Transverse colon (tissue), 4 donors: Measurements from ENCODE around the gene ARL6IP4.

Experiments used
- EP300 ChIP-seq: sonication (generic); formaldehyde crosslinking; IDR thresholded peaks from one replicate; pipeline ENCODE4 v1.6.1; 2017; ENCODE audit warnings: antibody characterized with exemption, low read depth
- POLR2A ChIP-seq: fragments of 450-650 bp; IDR thresholded peaks from one replicate; pipeline ENCODE4 v1.6.1; 2016; ENCODE audit warnings: antibody characterized with exemption, mild to moderate bottlenecking, moderate library complexity
- POLR2AphosphoS5 ChIP-seq, 3 donors: sonication (generic); formaldehyde crosslinking; IDR thresholded peaks; one replicate each; pipeline ENCODE4 v1.6.1; 2016; ENCODE audit warnings: antibody characterized with exemption in 3 of 3
- TF ChIP-seq, protein P1 (sequence below), 5 experiments: fragments of 200-600 bp in 3 of 5; fragments of 450-650 bp in 2 of 5; sonication (generic) in 3 of 5; IDR thresholded peaks; 1 replicate in 2 of 5; 2 replicates in 3 of 5; pipeline ENCODE4 v1.5.1; 2016 to 2017; ENCODE audit warnings: antibody characterized with exemption in 5 of 5, inconsistent platforms in 3 of 5, mild to moderate bottlenecking in 2 of 5, moderate library complexity in 1 of 5

DNA sequence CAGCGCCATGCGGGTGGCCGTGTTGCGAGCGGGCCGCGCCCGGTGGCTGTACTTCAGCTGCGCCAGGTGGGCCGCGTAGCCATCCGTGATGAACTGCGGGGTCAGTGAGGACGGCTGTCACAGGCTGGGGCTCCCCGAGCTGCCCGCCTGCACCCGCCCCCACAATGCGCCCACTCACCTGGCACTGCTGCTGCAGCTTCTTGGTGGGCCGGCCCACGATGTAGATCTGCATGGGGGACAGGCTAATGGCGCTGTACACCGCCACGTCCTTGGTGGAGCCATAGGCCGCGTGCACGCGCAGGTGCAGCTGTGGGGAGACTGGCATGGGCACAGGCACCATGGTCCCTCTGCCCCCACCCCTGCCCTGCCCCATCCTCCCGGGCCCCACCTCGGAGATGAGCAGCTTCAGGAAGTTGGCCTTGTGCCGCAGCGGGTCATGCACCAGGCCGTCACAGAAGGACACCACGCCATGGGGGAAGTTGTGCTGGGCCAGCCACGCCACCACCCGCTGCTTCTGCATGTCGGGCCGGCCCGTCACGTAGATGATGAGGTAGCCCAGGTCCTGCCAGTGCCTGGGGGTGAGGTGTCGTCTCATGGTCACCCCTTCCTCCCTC is 5.9 kb downstream of the ARL6IP4 start:
- TF ChIP-seq, protein P1, sequence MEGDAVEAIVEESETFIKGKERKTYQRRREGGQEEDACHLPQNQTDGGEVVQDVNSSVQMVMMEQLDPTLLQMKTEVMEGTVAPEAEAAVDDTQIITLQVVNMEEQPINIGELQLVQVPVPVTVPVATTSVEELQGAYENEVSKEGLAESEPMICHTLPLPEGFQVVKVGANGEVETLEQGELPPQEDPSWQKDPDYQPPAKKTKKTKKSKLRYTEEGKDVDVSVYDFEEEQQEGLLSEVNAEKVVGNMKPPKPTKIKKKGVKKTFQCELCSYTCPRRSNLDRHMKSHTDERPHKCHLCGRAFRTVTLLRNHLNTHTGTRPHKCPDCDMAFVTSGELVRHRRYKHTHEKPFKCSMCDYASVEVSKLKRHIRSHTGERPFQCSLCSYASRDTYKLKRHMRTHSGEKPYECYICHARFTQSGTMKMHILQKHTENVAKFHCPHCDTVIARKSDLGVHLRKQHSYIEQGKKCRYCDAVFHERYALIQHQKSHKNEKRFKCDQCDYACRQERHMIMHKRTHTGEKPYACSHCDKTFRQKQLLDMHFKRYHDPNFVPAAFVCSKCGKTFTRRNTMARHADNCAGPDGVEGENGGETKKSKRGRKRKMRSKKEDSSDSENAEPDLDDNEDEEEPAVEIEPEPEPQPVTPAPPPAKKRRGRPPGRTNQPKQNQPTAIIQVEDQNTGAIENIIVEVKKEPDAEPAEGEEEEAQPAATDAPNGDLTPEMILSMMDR (IDR thresholded peaks at IDR 0.05): no peak
- no peak for TF ChIP-seq POLR2A
- no peak for TF ChIP-seq EP300
- TF ChIP-seq POLR2AphosphoS5 (IDR thresholded peaks at IDR 0.05): no peak
